SKM-1 treated with dmso at 0.1 percent for 144 hours (cell line): Measurements from ENCODE around the gene GUCY1B1.

ENCODE experiments used
- DNase-seq: peaks from one replicate; lab custom pipeline; 2025; ENCODE audit not compliant: unreplicated experiment; lab: John Stamatoyannopoulos, UW

The GUCY1B1 gene

GRCh38 chr4:155761047-155761446 is 2.2 kb downstream of the GUCY1B1 start:
- DNase-seq, result no peak

GRCh38 chr4:155761916-155762315 is 3.1 kb downstream of the GUCY1B1 start:
- DNase-seq, result no peak

DNA sequence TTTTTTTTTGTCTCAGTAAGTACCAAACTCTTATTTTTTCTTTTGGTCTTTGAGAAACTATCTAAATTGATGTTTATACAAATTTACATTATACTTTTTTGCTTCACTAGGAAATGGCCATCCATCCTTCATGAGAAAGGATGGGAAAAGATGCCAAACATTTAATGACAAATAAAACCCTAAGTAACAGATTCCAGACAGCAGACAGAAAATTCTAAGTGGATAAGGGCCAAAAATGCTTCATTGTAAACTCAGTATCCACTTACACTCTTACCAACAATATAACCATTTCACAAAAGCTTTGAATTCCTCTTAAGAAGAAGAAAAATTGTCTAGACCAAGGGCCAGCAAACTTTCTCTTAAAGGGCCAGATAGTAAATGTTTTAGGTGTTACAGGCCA is 3.5 kb downstream of the GUCY1B1 start:
- DNase-seq, result no peak

GRCh38 chr4:155763551-155763950 is 4.7 kb downstream of the GUCY1B1 start:
- DNase-seq, result no peak

- no peak for DNase-seq
Measured at GRCh38 chr4:155765149-155765548, 6.3 kb downstream of the GUCY1B1 start.

DNA sequence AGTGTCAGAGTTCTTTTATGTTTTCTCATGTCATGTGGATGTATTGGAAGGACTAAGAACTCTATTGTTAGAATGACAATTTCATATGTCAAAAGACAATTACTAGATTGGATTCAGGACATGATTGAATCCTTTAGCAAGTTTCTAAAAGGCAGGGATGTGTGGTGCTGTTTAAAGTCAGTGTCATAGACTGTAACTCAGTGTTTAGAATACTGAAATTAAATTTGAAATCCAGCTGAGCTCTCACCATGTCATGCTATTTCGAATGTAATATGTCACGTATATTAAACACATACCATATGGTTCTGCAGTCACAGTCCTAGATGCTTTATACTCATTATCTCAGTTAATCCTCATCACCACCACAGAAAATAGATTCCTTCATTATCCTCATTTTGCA is 7.8 kb downstream of the GUCY1B1 start:
- DNase-seq, result no peak

GRCh38 chr4:155768370-155768769 is 9.5 kb downstream of the GUCY1B1 start:
- DNase-seq, result no peak

- DNase-seq, result no peak
Measured at GRCh38 chr4:155769090-155769489, 10.3 kb downstream of the GUCY1B1 start.

GRCh38 chr4:155772459-155773195 is 13.8 kb downstream of the GUCY1B1 start:
- DNase-seq, result no peak

GRCh38 chr4:155773196-155773800 is 14.5 kb downstream of the GUCY1B1 start:
- DNase-seq, result no peak

- no peak for DNase-seq
Measured at GRCh38 chr4:155774033-155774432, 15.2 kb downstream of the GUCY1B1 start.

GRCh38 chr4:155777971-155778735 is 19.3 kb downstream of the GUCY1B1 start:
- no peak for DNase-seq

DNA sequence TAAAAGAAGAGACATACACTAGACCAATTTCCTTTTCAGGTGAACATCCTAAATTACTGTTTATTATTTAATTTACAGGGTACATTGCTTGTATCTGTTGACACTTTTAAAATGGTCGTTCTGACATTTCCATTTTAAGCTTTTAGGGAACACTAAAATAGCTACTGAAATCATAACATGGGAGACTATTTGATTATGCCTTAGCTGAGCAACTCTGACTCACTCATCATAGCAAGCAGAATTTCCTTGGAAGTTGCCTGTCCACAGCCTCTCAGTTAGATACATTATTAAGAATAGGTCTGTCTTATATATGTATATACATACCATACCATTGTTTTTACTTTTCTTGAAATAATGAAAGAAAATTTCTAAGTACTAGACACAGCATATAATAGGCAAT is 22.0 kb downstream of the GUCY1B1 start:
- no peak for DNase-seq

DNA sequence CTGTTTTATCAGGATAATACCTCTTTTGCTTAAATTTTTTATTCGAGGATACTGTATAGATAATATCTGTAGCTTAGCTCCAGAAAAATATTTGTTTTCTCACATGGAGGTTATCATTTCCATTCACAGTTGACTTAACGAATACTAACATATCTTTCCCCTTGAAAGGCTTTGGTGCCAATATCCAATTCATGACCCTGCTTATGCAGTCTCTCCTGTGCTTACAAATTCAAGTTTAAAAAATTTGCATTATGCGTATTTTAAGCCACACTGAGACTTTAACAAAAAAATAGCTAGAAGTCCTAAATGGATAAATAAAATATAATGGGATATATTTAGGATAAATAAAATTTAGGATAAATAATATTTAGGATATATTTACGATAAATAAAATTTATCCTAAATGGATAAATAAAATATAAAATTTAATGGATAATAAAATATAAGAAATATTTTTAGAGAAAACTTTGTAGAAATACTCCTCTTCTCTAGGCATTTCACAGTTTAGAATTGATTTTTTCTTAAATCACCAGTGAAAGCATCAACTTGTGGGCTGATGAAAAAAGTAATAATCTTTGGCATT is 22.5 kb downstream of the GUCY1B1 start:
- no peak for DNase-seq

- DNase-seq, result no peak
Measured at GRCh38 chr4:155784637-155785036, 25.8 kb downstream of the GUCY1B1 start.

- no peak for DNase-seq
Measured at GRCh38 chr4:155785828-155786227, 27.0 kb downstream of the GUCY1B1 start.

GRCh38 chr4:155787113-155787710 is 28.4 kb downstream of the GUCY1B1 start:
- DNase-seq, result peak; percentile 32

- no peak for DNase-seq
Measured at GRCh38 chr4:155789391-155789790, 30.6 kb downstream of the GUCY1B1 start.

DNA sequence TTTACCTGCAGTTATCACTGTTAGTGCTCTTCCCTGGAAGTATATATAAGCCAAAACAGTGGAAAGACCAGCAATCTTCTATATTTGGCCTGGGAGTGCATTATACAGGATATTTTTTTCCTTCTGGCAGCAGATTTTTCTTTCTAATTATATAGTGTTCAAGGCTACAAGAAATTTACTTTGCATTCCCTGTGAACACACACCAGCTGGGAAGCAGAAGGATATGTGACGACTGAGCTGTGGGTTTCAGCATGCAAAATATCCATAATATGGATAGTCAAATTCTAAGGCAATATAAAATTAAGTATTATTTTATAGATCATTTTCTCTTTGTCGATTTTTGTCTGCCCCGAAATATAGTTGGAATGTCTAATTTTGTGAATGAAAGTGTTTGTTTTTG is 31.2 kb downstream of the GUCY1B1 start:
- no peak for DNase-seq

DNA sequence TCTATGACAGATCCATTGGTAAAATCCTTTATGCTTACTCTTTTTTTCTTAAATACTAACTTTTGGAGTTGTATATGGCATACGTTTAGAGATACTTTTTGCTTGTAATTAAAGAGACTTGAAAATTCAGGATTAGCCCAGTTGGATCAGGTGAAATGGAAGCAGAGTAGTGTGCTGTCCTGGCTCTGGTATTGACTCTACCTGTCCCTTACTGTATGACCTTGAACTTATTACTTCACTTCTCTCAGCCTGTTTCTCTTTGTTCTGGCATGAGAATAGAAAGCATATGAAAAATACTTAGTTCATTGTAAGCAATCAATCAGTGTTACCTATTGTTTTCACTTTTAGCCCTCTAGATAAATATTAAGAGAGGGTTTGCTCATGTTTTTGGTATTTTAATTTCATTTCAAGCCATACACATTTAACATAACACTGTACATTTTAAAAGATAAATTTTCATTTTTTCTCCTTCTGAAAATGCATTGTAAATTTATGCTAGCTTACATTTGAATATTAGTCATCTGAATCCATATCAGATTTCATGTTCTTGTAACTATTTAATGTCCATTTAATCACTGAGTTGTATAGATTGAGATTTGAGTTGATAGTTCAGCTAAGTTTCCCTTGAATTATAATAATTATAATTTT is 35.9 kb downstream of the GUCY1B1 start:
- DNase-seq, result no peak

GRCh38 chr4:155795991-155796390 is 37.2 kb downstream of the GUCY1B1 start:
- DNase-seq, result peak; percentile 43
